Retinal pigment epithelial cell (primary cell): Measurements from ENCODE around the gene C13orf46.

Experiments used
- DNase-seq: peaks from one replicate; pipeline ENCODE4 v3.0.0-alpha.2; 2010; ENCODE audit warnings: low read depth
- H3K4me3 ChIP-seq: 2 replicates; pipeline ENCODE4 v1.5.1; 2011; ENCODE audit warnings: mild to moderate bottlenecking, low read length, control low read depth, moderate library complexity
- TF ChIP-seq, protein P1 (sequence below): conservative IDR thresholded peaks from 2 replicates; pipeline ENCODE4 v1.5.1; 2011; ENCODE audit warnings: low read depth, low read length, control low read depth, inconsistent platforms

The C13orf46 gene

GRCh38 chr13:113927661-113928581 lies 46.0 kb downstream of the C13orf46 start:
- H3K4me3 ChIP-seq, result no peak overlapping the region
- TF ChIP-seq, protein P1, sequence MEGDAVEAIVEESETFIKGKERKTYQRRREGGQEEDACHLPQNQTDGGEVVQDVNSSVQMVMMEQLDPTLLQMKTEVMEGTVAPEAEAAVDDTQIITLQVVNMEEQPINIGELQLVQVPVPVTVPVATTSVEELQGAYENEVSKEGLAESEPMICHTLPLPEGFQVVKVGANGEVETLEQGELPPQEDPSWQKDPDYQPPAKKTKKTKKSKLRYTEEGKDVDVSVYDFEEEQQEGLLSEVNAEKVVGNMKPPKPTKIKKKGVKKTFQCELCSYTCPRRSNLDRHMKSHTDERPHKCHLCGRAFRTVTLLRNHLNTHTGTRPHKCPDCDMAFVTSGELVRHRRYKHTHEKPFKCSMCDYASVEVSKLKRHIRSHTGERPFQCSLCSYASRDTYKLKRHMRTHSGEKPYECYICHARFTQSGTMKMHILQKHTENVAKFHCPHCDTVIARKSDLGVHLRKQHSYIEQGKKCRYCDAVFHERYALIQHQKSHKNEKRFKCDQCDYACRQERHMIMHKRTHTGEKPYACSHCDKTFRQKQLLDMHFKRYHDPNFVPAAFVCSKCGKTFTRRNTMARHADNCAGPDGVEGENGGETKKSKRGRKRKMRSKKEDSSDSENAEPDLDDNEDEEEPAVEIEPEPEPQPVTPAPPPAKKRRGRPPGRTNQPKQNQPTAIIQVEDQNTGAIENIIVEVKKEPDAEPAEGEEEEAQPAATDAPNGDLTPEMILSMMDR, result no peak
- no peak for DNase-seq

- DNase-seq, result no peak
Observed at GRCh38 chr13:113926951-113927660, 46.8 kb downstream of the C13orf46 start.

GRCh38 chr13:113926301-113926761 lies 47.5 kb downstream of the C13orf46 start:
- TF ChIP-seq, protein P1, result no peak
- H3K4me3 ChIP-seq, result no peak overlapping the region
- DNase-seq, result no peak

More at GRCh38 chr13:113926951-113927660, 46.8 kb downstream of the C13orf46 start:
- TF ChIP-seq, protein P1, result no peak
- H3K4me3 ChIP-seq, result no peak overlapping the region

DNA sequence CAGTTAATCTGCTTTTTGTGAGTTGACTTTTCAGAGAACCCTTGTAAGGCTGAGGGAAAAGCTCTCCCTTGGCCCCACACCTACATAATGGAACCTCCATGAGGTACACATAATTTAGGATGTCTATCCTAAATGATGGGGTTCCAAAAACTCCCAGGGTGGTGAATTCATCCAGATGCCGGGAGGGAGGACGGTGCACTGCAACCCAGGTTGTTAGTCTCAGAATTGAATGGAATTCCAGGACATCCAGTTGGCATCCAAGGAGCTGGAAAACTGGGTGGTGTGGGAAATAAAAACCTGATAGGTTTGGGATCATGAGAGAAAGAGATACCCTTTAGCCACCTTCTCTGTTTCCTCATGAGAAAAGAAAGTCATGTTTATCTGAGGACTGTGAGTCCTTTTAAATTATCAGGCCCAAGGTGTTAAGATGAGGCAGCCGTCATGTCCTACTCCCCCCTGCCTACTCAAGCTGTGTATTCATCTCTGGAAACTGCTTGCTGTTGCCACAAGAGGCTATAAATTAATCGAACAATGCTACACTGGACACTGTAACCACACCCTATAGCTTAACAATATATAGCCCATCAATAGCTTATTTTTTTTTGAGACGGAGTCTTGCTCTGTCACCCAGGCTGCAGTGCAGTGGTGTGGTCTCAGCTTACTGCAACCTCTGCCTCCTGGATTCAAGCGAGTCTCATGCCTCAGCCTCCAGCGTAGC lies 49.5 kb downstream of the C13orf46 start:
- DNase-seq, result no peak
- no peak overlapping the region for H3K4me3 ChIP-seq
- TF ChIP-seq, protein P1, result no peak

DNA sequence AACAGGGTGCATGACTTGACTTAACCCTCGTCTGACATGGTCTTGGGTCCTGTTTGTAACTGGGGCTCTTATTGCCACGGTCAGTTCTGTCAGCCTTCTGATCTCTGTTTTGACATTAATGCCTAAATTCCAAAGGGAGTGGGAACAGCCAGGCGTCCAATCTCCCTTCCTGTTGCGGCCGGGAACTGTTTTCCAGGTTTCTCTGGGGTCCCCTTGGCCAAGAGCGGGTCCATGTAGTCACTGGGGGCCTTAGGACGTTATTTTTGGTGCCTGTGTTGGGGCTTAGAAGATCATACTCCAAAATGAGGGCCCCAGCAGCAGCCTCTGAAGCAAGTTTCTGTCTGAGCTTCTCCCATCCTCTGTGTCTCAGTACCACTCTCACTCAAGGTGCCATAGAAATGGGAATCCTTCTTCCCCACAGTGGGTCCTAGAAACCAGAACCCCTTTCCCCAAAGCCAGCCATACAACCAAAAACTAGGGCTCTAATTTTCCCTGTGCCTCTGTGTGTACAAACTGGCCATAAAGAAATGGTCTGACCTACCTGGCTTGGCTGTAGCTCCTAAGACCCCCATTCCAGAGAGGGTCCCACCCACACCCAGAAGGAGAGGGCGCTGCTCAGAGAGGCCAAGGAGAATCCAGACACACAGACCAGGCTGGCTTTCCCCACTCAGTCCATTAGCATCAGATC lies 50.4 kb downstream of the C13orf46 start:
- DNase-seq, result no peak
- TF ChIP-seq, protein P1, result no peak
- H3K4me3 ChIP-seq, result no peak overlapping the region

GRCh38 chr13:113922412-113923118 lies 51.3 kb downstream of the C13orf46 start:
- H3K4me3 ChIP-seq, result no peak overlapping the region
- TF ChIP-seq, protein P1, result no peak
- DNase-seq, result no peak
